ENCODE data around the gene SH3BP5. TPM values are rescaled to one million over a fixed set of nuclear protein-coding genes. Genes with fewer than 3 reads are reported as not detected.
A peak's percentile ranks its signal among the peaks of the same experiment; 100 is the strongest.

The SH3BP5 gene
- total RNA-seq, 4 donors from 2014 or later, result 99.0 to 113 (median 105) TPM

DNA sequence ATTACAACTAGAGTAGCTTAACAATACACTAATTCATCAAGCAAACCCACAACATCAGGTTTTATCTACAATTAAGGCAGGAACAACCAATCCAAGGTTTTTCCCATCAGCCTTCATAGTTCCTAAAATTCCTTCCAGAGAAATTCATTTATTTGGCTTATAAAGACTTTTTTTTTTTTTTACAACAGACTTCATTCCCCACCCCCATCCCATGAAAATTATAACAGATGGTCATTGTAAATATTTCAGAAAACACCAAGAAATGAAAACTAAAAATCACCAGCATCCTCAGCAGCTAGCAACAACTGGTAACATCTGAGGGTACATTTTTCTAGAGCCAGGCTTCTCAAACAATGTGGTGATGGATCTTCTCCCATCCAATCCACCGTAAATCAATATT is 11.0 kb downstream of the SH3BP5 start:
- H3K4me3 ChIP-seq, result no peak overlapping the region
- H3K27ac ChIP-seq, result peak overlapping the region; percentile 94 to 98 (median 96)
- no peak for DNase-seq (ENCODE audit: low spot score in 2 of 2)
- H3K27me3 ChIP-seq, result no peaks in the 10 kb centered on the region
- peaks cover 3 to 100% (median 87%) of the 10 kb centered on the region in 4 donors for H3K4me1 ChIP-seq
- H3K9me3 ChIP-seq, result no peaks in the 10 kb centered on the region
- 42 to 45% methylated on average over 1 of the region's 1 CpG for WGBS, 2 donors
- no peak for TF ChIP-seq POLR2A (IDR thresholded peaks at IDR 0.05)
- TF ChIP-seq, protein P1, sequence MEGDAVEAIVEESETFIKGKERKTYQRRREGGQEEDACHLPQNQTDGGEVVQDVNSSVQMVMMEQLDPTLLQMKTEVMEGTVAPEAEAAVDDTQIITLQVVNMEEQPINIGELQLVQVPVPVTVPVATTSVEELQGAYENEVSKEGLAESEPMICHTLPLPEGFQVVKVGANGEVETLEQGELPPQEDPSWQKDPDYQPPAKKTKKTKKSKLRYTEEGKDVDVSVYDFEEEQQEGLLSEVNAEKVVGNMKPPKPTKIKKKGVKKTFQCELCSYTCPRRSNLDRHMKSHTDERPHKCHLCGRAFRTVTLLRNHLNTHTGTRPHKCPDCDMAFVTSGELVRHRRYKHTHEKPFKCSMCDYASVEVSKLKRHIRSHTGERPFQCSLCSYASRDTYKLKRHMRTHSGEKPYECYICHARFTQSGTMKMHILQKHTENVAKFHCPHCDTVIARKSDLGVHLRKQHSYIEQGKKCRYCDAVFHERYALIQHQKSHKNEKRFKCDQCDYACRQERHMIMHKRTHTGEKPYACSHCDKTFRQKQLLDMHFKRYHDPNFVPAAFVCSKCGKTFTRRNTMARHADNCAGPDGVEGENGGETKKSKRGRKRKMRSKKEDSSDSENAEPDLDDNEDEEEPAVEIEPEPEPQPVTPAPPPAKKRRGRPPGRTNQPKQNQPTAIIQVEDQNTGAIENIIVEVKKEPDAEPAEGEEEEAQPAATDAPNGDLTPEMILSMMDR (IDR thresholded peaks at IDR 0.05), result no peak
- H3K36me3 ChIP-seq, result peaks cover 0 to under 1% (median 0%) of the 10 kb centered on the region in 3 donors

DNA sequence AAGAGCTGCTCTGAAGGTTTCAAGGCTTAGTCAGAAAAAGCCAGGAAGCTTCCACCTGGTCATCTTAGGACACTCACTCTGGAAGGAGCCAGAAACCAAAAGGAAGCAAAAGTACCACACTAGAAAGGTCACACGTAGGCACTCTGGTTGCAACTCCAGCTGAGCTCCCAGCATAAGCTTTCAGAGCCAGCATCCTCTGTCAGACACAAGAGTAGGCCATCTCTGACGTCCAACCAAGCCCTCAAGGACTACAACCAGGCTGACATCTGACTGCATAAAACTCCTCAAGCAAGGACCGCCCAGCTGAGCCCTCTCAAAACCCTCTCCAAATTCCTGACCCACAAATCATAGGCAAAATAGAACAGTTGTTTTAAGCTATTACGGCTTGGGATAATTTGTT is 12.8 kb downstream of the SH3BP5 start:
- Histone ChIP-seq H3K4me3 (no peak overlapping the region), H3K36me3 (no peaks in the 10 kb centered on the region), H3K27me3 (no peaks in the 10 kb centered on the region), H3K4me1 (peaks cover 0 to 97% (median 84%) of the 10 kb centered on the region in 4 donors), H3K27ac (peak overlapping the region; percentile 94 to 98 (median 96)), H3K9me3 (no peaks in the 10 kb centered on the region)
- WGBS, 2 donors, result 19 to 23% methylated on average over 4 of the region's 4 CpGs
- TF ChIP-seq, protein P1 (IDR thresholded peaks at IDR 0.05), result no peak
- TF ChIP-seq POLR2A (IDR thresholded peaks at IDR 0.05) (peak in 1 of 2 donors; percentile 33), EP300 (IDR thresholded peaks at IDR 0.05) (peak in 1 of 2 donors; percentile 85)
- DNase-seq (ENCODE audit: low spot score in 2 of 2), result peak; percentile 57 to 79

DNA sequence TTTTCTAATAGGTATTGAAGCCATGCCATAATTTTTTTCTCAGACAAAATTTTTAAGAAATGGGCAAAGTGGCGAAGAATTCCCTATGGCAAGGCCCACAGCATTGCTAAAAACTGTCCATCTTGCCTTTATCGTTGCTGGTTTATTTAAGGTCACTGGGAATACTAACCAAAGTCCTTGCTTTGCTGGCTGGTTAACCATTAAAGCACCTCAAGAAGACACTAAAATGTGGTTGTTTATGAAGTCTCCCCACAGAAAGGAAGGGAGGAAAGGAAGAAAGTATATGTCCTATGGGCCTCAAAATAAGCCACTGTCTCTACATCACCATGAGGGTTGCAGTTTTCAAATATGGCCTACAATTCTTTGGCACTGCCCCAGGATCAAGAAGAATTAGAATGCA is 13.2 kb downstream of the SH3BP5 start:
- no peaks in the 10 kb centered on the region for H3K36me3 ChIP-seq
- no peak for DNase-seq (ENCODE audit: low spot score in 2 of 2)
- TF ChIP-seq EP300 (IDR thresholded peaks at IDR 0.05) (no peak), POLR2A (IDR thresholded peaks at IDR 0.05) (no peak)
- TF ChIP-seq, protein P1 (IDR thresholded peaks at IDR 0.05), result no peak
- 54 to 63% methylated on average over 2 of the region's 2 CpGs for WGBS, 2 donors
- H3K27me3 ChIP-seq, result no peaks in the 10 kb centered on the region
- H3K4me3 ChIP-seq, result no peak overlapping the region
- H3K9me3 ChIP-seq, result no peaks in the 10 kb centered on the region
- H3K4me1 ChIP-seq, result peaks cover 0 to 97% (median 82%) of the 10 kb centered on the region in 4 donors
- H3K27ac ChIP-seq, result peak overlapping the region; percentile 94 to 98 (median 96)

DNA sequence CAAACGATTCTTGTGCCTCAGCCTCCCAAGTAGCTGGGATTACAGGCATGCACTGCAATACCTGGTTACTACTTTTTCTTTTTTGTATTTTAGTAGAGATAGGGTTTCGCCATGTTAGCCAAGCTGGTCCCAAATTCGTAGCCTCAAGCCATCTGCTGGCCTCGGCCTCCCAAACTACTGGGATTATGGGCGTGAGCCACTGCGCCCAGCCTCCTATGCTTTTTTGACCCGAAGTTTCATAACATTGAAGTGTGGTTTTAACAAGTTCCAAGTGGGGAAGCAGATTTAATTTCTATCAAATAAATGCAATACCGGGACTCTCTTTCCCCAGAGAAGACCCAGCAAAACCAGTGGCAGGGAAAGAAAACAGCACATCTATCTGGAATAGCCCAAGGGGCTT is 13.7 kb downstream of the SH3BP5 start:
- DNase-seq (ENCODE audit: low spot score in 2 of 2), result no peak
- 65 to 75% methylated on average over 8 of the region's 8 CpGs for WGBS, 2 donors
- Histone ChIP-seq H3K4me3 (no peak overlapping the region), H3K9me3 (no peaks in the 10 kb centered on the region), H3K27me3 (no peaks in the 10 kb centered on the region), H3K27ac (peak overlapping the region; percentile 94 to 98 (median 96)), H3K4me1 (peaks cover 0 to 97% (median 81%) of the 10 kb centered on the region in 4 donors), H3K36me3 (no peaks in the 10 kb centered on the region)
- TF ChIP-seq EP300 (IDR thresholded peaks at IDR 0.05) (no peak), POLR2A (IDR thresholded peaks at IDR 0.05) (no peak)
- TF ChIP-seq, protein P1 (IDR thresholded peaks at IDR 0.05), result no peak

DNA sequence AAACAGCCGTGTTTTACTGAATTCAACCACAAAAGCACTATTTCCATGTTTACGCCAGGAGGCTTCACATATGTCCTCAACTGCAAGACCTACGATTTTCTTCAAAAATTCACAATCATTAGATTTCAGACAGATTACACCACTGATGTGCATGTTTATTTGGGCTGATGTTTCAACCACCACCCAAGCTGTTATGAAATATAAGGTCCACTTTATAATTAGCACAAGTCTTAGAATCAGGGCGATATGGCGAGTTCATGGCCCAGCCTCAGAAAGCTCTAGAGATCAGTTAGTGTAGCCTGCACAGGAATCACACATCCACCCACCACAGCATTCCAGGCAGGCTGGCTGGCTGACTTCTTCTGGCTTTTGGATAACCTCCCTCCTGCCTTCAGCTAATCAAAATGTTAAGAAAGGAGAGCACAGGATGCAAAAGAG is 15.4 kb downstream of the SH3BP5 start:
- Histone ChIP-seq H3K4me1 (peaks cover 0 to 97% (median 77%) of the 10 kb centered on the region in 4 donors), H3K9me3 (no peaks in the 10 kb centered on the region), H3K27me3 (no peaks in the 10 kb centered on the region), H3K36me3 (no peaks in the 10 kb centered on the region), H3K27ac (peak overlapping the region; percentile 94 to 98 (median 96)), H3K4me3 (no peak overlapping the region)
- TF ChIP-seq, protein P1 (IDR thresholded peaks at IDR 0.05), result no peak
- TF ChIP-seq POLR2A (IDR thresholded peaks at IDR 0.05) (no peak), EP300 (IDR thresholded peaks at IDR 0.05) (peak; percentile 5 to 76)
- DNase-seq (ENCODE audit: low spot score in 2 of 2), result peak in 1 of 2 donors; percentile 58
- 40 to 42% methylated on average over 5 of the region's 5 CpGs for WGBS, 2 donors

All from tibial nerve (tissue), 4 donors.